HG02759 (cell line): Measurements from ENCODE around the gene HABP4.

ENCODE experiments used
- ATAC-seq: cut with Tn5 transposase; IDR thresholded peaks from one replicate; pipeline ENCODE4 v1.9.1; 2021; ENCODE audit warnings: mild to moderate bottlenecking, moderate library complexity; ENCODE audit not compliant: unreplicated experiment

Gene HABP4

GRCh38 chr9:96515621-96516470 lies 65.9 kb downstream of the HABP4 start:
- ATAC-seq: no peak

GRCh38 chr9:96519095-96519494 lies 69.1 kb downstream of the HABP4 start:
- ATAC-seq: no peak

GRCh38 chr9:96519787-96520186 lies 69.8 kb downstream of the HABP4 start:
- no peak for ATAC-seq

- no peak for ATAC-seq
These were observed 72.4 kb downstream of the HABP4 start for GRCh38 chr9:96522366-96522765.

- no peak for ATAC-seq
These were observed 73.4 kb downstream of the HABP4 start for GRCh38 chr9:96523374-96523773.

- ATAC-seq: no peak
These were observed 74.1 kb downstream of the HABP4 start for GRCh38 chr9:96524045-96524444.

- no peak for ATAC-seq
These were observed 74.8 kb downstream of the HABP4 start for GRCh38 chr9:96524764-96525163.

- no peak for ATAC-seq
These were observed 82.2 kb downstream of the HABP4 start for GRCh38 chr9:96532173-96532572.

- no peak for ATAC-seq
These were observed 90.1 kb downstream of the HABP4 start for GRCh38 chr9:96540106-96540505.
